Hair follicular keratinocyte (primary cell): Measurements from ENCODE around the gene UFL1. TPM values are rescaled to one million over a fixed set of nuclear protein-coding genes. Genes with fewer than 3 reads are reported as not detected.

Experiments used
- total RNA-seq: library from RNA; depleted of rRNA; stranded (reverse); fragments of >200 nt; gene quantifications from 2 replicates; pipeline ENCODE4 v1.2.3, GENCODE V29; 2015

Gene UFL1
- 20.0 and 22.3 TPM in 2 replicates for total RNA-seq

DNA sequence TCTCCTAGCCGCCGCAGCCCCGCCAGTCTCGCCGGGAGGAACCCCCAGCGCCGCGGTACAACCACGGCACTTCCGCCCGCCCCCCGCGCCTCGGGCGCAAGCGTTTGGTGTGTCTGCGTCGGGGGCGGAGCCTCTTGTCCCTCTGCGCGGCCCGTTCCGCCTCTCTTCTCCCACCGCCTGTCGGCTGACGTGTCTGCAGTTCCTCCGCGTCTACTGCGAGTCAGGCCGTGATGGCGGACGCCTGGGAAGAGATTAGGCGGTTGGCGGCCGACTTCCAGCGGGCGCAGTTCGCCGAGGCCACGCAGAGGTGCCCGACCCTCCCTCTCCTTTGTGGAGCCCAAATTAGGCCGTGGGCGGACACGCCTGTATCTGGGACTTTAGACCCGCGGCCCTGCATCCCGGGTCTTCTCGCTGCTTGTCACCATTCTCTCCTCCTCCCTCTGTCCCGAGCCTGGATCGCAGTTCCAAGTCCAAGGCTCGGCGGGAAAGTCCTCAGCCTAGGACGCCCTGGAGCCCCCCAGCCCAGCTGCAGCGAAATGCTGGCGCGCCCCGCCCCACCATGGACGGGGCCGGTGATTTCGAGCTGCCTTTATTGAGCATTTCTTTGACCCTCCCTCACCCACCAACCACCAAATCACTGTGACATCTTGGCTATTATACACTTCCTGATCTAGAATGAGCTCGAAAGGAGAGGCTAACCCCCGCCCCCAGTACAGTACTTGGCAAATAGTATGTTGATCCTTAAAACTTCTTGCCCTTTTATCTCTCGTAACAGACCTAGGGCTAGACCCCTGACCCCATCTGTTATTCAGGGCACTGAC, at the start of gene UFL1:
TSS of gene UFL1 (plus strand) at position 163 of the 821 bp plus-strand sequence. CDS start at position 231, 68 bp downstream.

DNA sequence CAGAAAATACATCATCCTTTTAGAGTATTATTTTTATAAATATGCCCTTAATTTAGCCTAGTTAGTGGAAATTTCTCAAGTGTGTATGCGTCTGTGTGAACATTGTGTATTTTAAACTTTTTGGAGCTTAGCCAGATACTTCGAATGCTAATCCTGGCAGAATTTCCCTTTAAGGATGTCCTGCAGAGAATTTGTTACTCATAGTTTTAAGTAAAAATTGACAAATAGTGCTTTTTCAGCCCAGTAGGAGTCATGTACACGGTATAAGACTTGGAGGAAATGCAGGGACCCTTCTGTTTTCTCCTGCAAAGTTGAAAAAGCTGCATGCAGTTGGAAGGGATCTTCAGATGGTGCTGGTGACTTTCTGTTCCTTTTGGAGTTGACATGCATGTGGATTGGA, 41.3 kb downstream of the UFL1 start, which contains the start of gene FHL5:
TSS of gene FHL5 (plus strand) at position 243 of the 400 bp plus-strand sequence. CDS start 40,486 bp downstream, outside the sequence.

Other genes starting within 250 kb of the UFL1 start
- not detected in 2 replicates for gene FHL5, start 41.3 kb downstream of the UFL1 start, total RNA-seq